GM12801 (cell line): Measurements from ENCODE around the gene PPIE.

Experiments used
- TF ChIP-seq, protein P1 (sequence below): IDR thresholded peaks from one replicate; pipeline ENCODE4 v1.5.1; 2011; ENCODE audit warnings: control low read depth; ENCODE audit not compliant: insufficient read length; ENCODE audit errors: extremely low read depth

The PPIE gene

DNA sequence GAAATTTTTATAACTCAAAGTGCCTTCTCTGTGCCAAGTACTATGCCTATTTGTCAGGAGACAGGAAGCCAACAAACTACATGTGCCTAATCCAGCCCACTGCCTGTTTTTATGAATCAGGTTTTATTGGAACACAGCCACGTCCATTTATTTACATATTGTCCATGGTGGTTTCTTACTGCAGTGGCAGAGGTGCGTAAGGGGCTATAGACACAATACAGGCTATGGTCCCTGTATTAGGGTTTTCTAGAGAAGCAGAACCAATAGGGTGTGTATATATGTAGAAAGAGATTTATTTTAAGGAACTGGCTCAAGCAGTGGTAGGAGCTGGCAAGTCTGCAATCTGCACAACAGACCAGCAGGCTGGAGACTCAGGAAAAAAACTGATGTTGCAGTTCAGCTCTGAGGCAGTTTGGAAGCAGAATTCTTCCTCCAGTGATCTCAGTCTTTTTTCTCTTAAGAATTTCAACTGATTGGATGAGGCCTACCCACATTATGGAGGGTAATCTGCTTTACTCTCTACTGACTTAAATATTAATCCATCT, 15.4 kb downstream of the PPIE start:
- TF ChIP-seq, protein P1, sequence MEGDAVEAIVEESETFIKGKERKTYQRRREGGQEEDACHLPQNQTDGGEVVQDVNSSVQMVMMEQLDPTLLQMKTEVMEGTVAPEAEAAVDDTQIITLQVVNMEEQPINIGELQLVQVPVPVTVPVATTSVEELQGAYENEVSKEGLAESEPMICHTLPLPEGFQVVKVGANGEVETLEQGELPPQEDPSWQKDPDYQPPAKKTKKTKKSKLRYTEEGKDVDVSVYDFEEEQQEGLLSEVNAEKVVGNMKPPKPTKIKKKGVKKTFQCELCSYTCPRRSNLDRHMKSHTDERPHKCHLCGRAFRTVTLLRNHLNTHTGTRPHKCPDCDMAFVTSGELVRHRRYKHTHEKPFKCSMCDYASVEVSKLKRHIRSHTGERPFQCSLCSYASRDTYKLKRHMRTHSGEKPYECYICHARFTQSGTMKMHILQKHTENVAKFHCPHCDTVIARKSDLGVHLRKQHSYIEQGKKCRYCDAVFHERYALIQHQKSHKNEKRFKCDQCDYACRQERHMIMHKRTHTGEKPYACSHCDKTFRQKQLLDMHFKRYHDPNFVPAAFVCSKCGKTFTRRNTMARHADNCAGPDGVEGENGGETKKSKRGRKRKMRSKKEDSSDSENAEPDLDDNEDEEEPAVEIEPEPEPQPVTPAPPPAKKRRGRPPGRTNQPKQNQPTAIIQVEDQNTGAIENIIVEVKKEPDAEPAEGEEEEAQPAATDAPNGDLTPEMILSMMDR: no peak

DNA sequence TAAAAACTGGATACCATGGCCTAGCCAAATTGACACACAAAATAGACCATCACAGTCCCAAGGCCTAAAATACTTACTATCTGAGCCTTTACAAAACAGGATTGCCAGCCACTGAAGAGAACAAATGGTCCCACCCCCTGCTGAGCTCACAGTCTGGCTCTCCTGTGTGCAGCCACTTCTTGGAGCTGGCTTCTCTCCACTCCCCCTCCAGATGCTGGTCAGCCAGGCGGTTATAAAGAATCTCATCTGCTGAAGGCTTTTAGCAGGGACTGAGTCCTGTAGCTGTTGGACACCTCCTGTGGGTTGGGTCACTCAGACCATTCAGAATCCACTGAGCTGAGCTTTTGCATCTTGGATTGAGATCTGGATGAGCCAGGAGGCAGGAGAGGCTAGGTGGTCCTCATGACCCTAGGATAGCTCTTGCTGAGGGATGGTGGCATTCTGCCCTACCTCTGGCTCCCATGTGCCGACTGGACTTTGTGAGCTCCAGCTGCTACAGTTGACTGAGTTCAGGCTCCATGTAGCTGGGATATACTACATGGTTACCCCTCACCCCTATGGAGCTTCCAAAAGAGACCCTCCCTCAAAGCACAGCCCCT, 16.3 kb downstream of the PPIE start:
- TF ChIP-seq, protein P1: no peak

DNA sequence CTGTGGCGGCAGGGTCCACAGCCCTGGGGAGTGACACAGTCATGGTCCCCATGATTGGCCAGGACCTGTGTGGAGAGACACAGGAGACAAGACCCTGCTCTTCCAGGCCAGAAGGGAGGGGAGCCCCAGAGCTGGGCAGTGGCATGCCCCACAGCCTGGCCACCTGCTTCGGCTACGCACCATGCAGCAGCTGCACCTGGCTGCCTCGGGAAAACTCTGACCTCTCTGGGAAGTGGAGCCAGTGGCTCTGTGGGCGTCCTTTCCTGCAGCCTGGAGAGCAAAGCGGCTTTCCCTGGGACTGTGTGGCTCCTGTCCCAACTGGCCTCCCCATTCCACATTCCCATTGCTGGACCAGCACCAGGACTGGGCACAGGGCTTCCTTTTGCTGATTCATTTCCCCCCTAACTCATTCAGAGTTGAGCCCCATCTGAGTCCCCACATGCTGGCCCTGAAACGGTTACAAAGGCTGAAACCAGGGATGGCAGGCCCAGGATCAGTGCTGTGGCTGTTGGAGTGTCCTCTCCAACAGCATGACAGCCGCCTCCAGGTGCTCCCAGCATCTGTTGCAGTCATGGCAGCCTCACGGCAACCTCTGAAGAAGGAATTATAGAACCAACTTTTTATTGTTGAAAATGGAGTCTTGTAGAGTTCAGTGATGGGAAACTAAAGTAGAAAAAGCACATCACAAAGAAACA, 17.4 kb downstream of the PPIE start:
- TF ChIP-seq, protein P1: no peak

DNA sequence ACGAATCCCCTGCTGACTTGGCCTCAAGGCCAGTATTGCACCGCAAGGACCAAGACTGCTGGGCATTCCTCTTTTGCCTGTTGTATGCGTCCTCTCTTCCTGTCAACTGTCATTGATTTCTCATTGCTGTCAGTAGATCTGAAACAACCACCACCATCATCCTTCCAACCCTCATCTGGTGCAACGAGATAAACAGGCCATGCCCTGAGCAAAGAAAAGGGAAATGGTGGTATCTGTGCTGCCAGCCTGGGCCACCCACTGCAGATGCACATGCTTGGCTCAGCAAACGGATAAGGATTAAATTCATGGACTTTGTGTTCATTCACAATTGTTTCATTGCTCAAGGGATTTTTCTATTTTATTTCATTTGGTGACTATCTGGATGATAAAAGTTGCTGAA, 18.8 kb downstream of the PPIE start:
- TF ChIP-seq, protein P1: no peak

DNA sequence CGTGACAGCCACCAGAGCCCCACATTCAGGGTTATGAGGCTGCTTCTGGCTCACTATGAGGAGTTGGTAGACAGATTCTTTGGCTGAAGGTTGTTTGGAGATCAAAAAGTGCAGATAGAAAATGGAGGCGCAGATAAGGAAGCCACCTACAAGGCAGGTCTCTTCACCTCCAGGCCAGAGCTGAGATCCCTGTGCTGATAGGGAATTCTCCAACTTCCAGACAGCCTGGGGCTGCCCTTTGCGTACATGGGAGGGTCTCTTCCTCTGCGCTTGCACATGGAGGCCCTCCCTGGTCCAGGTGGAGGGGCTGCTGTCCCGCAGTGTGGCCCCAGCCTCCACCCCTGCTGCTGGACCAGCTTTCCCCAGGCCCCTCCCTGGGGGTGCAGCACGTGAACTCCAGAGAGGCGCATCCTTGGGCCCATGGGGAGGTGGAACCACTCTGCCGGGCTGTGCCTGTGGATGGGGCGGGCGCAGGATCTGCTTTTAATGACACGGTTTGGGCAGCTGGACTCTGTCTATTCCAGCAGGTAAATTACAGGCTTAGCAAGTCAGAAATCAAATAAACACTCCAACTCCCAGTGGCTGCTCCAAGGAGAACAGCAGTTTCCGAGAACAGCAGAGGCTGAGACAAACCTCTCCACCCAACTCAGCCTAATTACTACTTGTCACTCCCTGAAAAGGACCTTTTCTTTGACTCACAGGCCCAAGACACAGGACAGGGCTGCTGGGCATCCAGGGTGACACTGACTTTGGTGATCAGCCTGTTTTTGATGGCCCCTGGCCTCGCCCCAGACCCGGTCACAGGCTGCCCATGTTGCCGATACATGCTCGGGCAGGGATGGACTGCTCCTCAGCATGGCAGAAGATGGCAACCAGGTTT, 20.1 kb downstream of the PPIE start:
- TF ChIP-seq, protein P1: no peak

DNA sequence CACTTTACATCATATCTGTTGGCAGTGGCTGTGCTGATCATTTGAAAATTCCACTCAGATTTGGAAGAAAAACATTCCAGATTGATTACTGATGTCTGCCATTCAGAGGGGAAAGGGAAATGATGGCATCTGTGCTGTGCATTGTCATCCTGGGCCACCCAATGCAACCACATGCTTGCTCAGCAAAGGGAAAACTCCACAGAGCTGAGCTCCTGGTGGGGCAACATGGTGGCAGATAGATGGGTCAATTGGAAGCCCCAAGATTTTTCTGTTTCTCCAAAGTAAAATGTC, 20.7 kb downstream of the PPIE start:
- TF ChIP-seq, protein P1: no peak

DNA sequence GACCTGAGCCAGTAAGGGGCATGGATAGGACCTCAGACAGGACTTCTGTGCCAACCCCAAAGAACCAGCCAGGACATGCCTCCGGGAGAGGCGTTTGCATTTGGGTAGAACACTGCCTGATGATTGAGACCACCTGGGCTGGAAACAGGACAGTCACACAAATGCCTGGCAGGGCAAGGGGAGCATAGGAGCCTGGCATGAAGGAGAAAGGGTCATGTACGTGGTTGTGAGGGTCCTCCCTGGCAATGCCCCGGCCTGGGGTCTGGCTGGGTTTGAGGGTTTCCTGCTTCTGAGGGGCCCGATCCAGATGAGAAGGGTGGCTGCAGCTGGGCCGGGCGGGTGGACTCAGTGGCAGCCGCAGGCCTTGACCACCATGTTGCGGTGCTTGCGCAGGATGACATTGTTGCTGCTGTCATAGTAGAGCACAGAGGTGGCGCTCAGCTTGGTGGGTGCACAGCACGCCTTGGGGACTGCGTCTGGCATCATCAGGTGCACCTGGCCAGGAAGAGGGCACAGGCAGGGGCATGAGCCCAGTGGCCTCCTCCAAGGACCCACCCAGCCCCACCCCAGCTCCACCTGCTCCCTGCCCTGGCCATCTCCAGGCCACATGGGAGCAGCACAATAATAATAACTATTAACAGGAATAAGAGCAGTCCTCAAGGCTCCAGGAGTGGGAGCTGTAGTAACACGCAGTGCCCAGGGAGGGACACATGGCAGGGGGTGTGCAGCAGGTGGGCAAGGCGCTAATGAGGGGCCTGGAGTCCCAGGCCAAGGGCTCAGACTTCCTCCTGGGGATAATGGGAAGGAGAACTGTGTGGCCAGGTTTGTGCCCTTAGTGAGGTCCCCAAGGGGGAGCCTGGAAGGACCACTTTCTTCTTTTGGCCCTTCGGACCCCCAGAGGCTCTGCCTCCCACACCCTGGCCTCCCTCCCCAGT, 21.7 kb downstream of the PPIE start:
- TF ChIP-seq, protein P1: no peak
